ENCODE data around the gene CLIP1.
A peak's percentile ranks its signal among the peaks of the same experiment; 100 is the strongest.
"Not testable (repeated sequence)": the region's sequence is repeated elsewhere in the genome, so short reads cannot be mapped to it uniquely, and the experiment has no call there.

CLIP1 gene

GRCh38 chr12:122421821-122422729 lies at the start of gene CLIP1:
Gene CLIP1 (minus strand): TSS chr12:122422669. CDS start chr12:122380452, 42,217 bp downstream.
- peak; percentile 28 to 50 for DNase-seq (ENCODE audit: low read depth in 1 of 2, low spot score in 1 of 2)

GRCh38 chr12:122471324-122472226 lies 49.1 kb upstream of the CLIP1 start:
- no peak for DNase-seq (ENCODE audit: low read depth in 1 of 2, low spot score in 1 of 2)

GRCh38 chr12:122470576-122470975 lies 48.1 kb upstream of the CLIP1 start:
- not testable (repeated sequence) for DNase-seq (ENCODE audit: low read depth in 1 of 2, low spot score in 1 of 2)

- DNase-seq (ENCODE audit: low read depth in 1 of 2, low spot score in 1 of 2) = not testable (repeated sequence)
These were observed 47.4 kb upstream of the CLIP1 start for GRCh38 chr12:122469856-122470255.

- DNase-seq (ENCODE audit: low read depth in 1 of 2, low spot score in 1 of 2) = no peak
These were observed 45.5 kb upstream of the CLIP1 start for GRCh38 chr12:122467983-122468382.

GRCh38 chr12:122464317-122465042 lies 42.0 kb upstream of the CLIP1 start:
- not testable (repeated sequence) for DNase-seq (ENCODE audit: low read depth in 1 of 2, low spot score in 1 of 2)

- DNase-seq (ENCODE audit: low read depth in 1 of 2, low spot score in 1 of 2) = no peak
These were observed 38.2 kb upstream of the CLIP1 start for GRCh38 chr12:122460641-122461040.

- no peak for DNase-seq (ENCODE audit: low read depth in 1 of 2, low spot score in 1 of 2)
These were observed 37.6 kb upstream of the CLIP1 start for GRCh38 chr12:122460061-122460460.

- DNase-seq (ENCODE audit: low read depth in 1 of 2, low spot score in 1 of 2) = no peak
These were observed 36.7 kb upstream of the CLIP1 start for GRCh38 chr12:122459211-122459610.

GRCh38 chr12:122458105-122459035 lies 35.9 kb upstream of the CLIP1 start:
- DNase-seq (ENCODE audit: low read depth in 1 of 2, low spot score in 1 of 2) = no peak

- DNase-seq (ENCODE audit: low read depth in 1 of 2, low spot score in 1 of 2) = no peak
These were observed 35.2 kb upstream of the CLIP1 start for GRCh38 chr12:122457627-122458026.

GRCh38 chr12:122454739-122455138 lies 32.3 kb upstream of the CLIP1 start:
- DNase-seq (ENCODE audit: low read depth in 1 of 2, low spot score in 1 of 2) = no peak

GRCh38 chr12:122454250-122454721 lies 31.8 kb upstream of the CLIP1 start:
- DNase-seq (ENCODE audit: low read depth in 1 of 2, low spot score in 1 of 2) = no peak

- DNase-seq (ENCODE audit: low read depth in 1 of 2, low spot score in 1 of 2) = no peak
These were observed 30.3 kb upstream of the CLIP1 start for GRCh38 chr12:122452701-122453285.

GRCh38 chr12:122449317-122449716 lies 26.8 kb upstream of the CLIP1 start:
- no peak for DNase-seq (ENCODE audit: low read depth in 1 of 2, low spot score in 1 of 2)

GRCh38 chr12:122447825-122448224 lies 25.4 kb upstream of the CLIP1 start:
- not testable (repeated sequence) for DNase-seq (ENCODE audit: low read depth in 1 of 2, low spot score in 1 of 2)

GRCh38 chr12:122446390-122446789 lies 23.9 kb upstream of the CLIP1 start:
- DNase-seq (ENCODE audit: low read depth in 1 of 2, low spot score in 1 of 2) = not testable (repeated sequence)

GRCh38 chr12:122444071-122444470 lies 21.6 kb upstream of the CLIP1 start:
- DNase-seq (ENCODE audit: low read depth in 1 of 2, low spot score in 1 of 2) = not testable (repeated sequence)

GRCh38 chr12:122438822-122439221 lies 16.4 kb upstream of the CLIP1 start:
- DNase-seq (ENCODE audit: low read depth in 1 of 2, low spot score in 1 of 2) = not testable (repeated sequence)
